GDM1 (cell line): ENCODE data around the gene SAP30.

Experiments used
- DNase-seq: peaks from one replicate; lab custom pipeline; 2025; lab: John Stamatoyannopoulos, UW

Gene SAP30

GRCh38 chr4:173415092-173415491 lies 44.3 kb downstream of the SAP30 start:
- no peak for DNase-seq

GRCh38 chr4:173415885-173416653 lies 45.3 kb downstream of the SAP30 start:
- DNase-seq = peak; percentile 40

- no peak for DNase-seq
Measured at GRCh38 chr4:173417833-173418232, 47.1 kb downstream of the SAP30 start.

GRCh38 chr4:173418639-173419038 lies 47.9 kb downstream of the SAP30 start:
- DNase-seq = peak; percentile 49

GRCh38 chr4:173420324-173420752 lies 49.6 kb downstream of the SAP30 start:
- no peak for DNase-seq

- DNase-seq = no peak
Measured at GRCh38 chr4:173420801-173421200, 50.0 kb downstream of the SAP30 start.

GRCh38 chr4:173424899-173425805 lies 54.4 kb downstream of the SAP30 start:
- DNase-seq = no peak

- no peak for DNase-seq
Measured at GRCh38 chr4:173426064-173426463, 55.3 kb downstream of the SAP30 start.
